VCaP (cell line): ENCODE data around the gene NR2C2AP.

ENCODE experiments used
- H3K27ac ChIP-seq: fragments of 450-650 bp; 2 replicates; pipeline ENCODE4 v1.5.1; 2017
- CTCF ChIP-seq: fragments of 450-650 bp; conservative IDR thresholded peaks from 2 replicates; pipeline ENCODE4 v1.5.1; 2017; ENCODE audit warnings: mild to moderate bottlenecking, moderate library complexity

Gene NR2C2AP

GRCh38 chr19:19214159-19214490 is 10.9 kb upstream of the NR2C2AP start:
- TF ChIP-seq CTCF = no peak
- no peak overlapping the region for H3K27ac ChIP-seq

DNA sequence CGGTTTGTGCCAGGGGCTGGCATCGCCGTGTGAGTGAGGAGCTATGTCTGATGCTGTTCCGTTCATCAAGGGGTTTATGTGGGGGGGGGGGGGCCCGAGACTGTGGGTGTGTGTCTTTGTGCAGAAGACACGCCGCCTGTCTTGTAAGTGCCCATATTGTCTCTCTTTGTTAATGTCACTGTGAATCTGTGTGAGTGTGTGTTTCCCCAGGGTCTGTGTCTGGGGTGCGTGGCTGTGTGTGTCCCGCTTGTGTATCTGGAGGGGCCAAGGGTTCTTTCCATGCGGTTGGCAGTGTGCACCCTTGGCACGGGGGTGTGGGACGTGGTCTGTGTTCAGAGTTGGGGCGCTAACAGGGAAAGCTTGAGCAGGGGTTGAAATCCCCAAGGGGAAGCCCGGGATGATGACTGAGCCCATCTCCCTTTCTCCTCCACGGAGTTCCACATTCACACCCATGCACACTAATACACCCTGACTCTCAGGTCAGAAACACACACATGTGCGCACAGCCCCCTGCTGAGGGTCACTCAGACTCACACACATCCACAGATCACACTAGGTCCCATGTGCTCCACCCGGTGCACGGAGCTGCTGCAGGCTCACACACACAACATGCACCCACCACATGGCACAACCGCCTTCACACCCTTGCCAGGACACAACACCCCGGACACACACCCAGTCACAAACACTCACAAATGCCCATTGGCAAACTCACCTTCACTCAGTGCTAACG is 10.4 kb upstream of the NR2C2AP start:
- H3K27ac ChIP-seq = no peak overlapping the region
- TF ChIP-seq CTCF = no peak

- H3K27ac ChIP-seq = no peak overlapping the region
Observed at GRCh38 chr19:19212916-19213315, 9.7 kb upstream of the NR2C2AP start.

GRCh38 chr19:19211499-19212420 is 8.5 kb upstream of the NR2C2AP start, which contains the start of gene NCAN:
Gene NCAN, plus strand, starts transcription at chr19:19211958. Its CDS starts 4,996 bp downstream, at chr19:19216954.
- TF ChIP-seq CTCF = no peak
- H3K27ac ChIP-seq = no peak within 1 kb of the TSS

More at GRCh38 chr19:19212916-19213315, 9.7 kb upstream of the NR2C2AP start:
- no peak for TF ChIP-seq CTCF

GRCh38 chr19:19209372-19209771 is 6.2 kb upstream of the NR2C2AP start:
- no peak overlapping the region for H3K27ac ChIP-seq
- TF ChIP-seq CTCF = no peak

DNA sequence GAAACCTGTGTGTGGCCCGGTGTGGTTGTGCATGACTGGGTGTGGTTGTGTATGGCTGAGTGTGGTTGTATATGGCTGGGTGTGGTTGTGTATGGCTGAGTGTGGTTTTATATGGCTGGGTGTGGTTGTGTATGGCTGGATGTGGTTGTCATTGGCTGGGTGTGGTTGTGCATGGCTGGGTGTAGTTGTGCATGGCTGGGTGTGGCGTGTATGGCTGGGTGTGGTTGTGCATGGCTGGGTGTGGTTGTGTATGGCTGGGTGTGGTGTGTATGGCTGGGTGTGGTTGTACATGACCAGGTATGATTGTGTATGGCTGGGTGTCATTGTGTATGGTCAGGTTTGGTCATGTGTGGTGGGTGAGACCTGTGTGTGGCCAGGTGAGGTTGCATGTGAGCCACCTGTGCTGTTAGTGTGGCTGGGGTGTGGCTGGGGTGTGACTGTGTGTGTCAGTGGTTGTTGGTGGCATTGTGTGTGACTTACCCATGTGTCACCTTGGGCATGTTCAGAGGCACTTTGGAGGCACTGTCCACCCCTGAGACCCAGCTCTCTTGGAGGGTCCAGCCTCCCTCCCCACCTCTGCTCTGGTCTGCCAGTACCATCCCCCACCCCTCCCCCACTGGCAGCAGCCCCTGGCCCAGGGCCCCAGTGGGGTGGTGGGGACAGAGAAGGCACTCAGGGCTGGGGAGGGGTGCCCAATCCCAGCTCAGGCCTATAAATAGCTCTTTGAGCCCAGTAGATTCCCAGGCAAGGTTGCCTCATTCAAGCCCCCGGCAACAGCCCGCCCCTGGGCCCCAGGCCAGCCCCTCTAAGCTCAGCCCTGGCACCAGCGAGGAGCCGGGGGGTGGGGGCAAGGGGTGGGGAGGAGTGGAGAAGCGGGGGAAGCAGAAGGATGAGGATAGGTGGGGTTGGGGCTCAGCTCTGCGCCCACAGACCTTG is 4.7 kb upstream of the NR2C2AP start:
- H3K27ac ChIP-seq = no peak overlapping the region

More for the DNA sequence above, 4.7 kb upstream of the NR2C2AP start:
- no peak for TF ChIP-seq CTCF
